ENCODE data around the gene CIB2.

The CIB2 gene

DNA sequence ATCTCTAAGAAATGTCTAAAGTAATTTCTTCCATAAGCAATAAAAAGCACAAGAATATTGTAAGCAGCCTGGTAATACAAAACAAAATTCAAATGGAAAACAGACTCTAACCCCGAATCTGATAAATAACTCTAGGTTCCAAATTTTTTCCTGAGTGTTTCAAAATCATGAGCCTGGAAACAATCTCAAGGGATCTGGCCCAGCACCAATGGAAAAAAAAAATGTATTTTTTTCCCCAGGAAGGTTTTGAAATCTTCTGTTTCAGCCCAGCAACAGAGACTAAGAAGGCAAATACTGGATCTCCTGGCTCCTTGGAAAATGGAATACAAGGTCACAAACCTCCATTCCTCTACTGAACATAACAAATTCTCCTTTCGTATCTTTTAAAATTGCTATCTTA lies 66.7 kb downstream of the CIB2 start:
- no peak for DNase-seq

GRCh38 chr15:78063970-78064385 lies 67.3 kb downstream of the CIB2 start:
- no peak for DNase-seq

- no peak for DNase-seq
Observed at GRCh38 chr15:78063217-78063616, 68.0 kb downstream of the CIB2 start.

DNA sequence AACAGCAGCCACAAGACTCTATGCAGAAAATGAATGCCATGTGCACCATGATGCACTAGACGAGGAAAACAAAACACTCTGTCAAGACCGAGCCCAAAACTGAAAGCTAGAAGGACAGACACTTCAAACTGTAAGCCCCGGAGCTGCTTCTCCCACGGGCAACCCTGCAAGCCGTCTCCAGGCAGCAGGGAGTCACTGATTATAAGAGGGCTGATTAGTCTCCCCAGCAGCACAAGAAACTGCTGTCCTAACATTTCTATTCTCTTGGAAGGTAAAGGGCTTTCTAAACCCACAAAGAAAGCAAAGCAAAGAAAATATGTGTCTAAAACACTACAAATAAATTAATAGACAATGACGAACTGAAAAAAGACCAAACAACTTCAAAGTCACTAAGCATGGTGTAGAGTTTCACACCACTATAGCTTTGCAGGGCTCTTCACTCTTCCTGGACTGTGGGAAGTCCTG lies 69.2 kb downstream of the CIB2 start:
- DNase-seq: peak; percentile 66

GRCh38 chr15:78060232-78060631 lies 71.0 kb downstream of the CIB2 start:
- no peak for DNase-seq

DNA sequence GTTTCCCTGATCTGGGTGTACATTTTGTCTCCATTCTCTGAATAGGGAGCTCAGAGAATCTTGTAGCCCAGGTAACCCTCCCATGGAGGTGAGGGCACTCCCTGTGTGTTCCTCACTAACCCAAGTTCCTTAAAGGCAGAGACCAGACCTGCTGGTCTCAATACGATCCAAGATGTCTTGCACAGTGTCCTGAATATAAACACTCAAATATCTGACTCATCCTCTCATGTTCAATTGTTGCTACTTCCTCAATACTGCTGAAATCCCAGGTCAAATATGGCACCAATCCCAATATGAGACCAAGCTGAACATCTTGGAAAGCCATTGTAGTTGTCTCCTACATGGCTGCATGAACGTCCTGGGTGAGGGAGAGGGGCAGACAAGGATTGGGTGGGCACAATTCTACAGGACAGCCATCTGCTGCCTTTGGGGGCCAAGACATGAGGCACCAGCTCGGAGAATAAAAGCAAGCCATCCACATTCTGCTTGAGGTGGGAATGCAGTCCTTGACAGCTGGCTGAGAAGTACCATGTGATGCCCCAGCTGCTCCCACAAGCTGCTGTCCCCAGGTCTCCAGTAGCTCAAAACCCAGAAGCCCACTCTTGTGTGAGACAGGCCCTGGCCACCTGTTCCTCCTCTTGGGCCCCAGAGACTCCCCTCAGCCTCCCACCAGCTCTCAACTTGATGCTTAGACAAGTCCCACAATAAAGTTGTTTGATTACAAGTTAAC lies 72.0 kb downstream of the CIB2 start:
- no peak for DNase-seq

GRCh38 chr15:78058401-78058935 lies 72.8 kb downstream of the CIB2 start:
- no peak for DNase-seq

- DNase-seq: no peak
Observed at GRCh38 chr15:78057803-78058202, 73.4 kb downstream of the CIB2 start.

DNA sequence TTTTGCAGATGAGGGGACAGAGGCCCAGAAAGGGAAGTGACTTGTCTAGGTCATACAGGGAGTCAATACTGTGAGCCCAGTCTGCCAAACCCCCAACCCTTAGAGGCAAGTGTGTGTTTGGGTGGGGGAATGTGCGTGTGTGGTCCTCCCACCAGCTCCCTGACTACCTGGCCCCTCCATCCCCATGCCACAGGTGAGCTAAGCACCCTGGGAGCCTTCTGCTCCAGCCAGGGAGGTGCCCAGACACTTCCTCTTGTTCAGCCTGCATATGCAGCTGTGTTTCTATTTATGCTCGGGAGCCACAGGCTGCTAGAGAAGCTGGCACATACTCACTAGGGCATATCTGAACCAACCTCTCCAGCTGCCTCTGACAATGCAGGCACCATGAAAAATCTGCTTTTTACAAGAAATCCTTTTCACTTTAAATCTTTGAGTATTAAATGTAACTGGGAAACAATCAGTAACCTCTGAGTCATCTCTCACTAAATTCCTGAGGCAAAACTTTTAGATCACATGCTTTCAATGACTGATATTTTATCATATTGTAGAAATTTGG lies 74.5 kb downstream of the CIB2 start:
- no peak for DNase-seq

DNA sequence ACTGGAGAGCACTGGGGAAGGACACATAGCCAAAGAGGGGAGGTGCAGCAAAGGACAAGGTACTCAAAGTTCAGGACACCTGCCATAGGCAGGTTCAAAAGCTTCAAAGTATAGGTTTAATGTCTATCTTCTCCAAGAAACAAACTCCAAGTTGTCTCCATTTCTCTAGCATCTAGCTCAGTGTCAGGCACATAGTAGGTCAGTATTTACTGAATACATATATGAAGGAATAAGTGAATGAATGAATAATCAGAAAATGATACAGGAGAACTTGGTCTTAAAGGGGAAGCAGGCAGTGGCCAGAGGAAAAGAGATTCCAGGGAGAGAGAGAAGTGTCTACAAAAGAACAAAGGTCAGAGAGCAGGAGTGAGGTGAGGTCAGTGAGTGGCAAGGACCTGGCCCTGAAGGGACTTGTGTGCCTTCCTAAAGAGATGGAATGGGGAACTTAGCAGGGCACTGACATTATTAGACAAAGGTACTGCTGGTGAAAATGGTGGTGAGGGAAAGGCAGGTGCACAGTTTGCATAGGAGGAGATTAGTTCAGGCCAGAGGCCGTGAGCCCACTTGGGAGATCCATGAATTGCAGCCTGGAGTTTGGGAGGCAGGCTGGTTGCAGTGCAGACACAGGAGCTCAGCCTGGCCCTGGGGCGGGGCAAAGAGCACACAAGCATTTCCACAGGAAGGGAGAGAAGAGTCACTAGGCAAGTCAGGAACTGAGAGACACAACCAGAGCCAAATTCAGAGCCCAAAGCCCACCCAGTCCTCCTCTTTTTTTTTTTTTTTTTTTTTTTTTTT lies 75.1 kb downstream of the CIB2 start:
- no peak for DNase-seq

GRCh38 chr15:78054966-78055365 lies 76.3 kb downstream of the CIB2 start:
- no peak for DNase-seq

Measured in activated CD4-positive, alpha-beta T cell treated with anti-CD3 and anti-CD28 coated beads, Interleukin-2, Interleukin-6, amounts not matched to agents 100 ng/mL and 50 ng/mL, durations not matched to agents 16 hours and 8 hours (primary cell).